Fibroblast of mammary gland (primary cell): ENCODE results near the gene TMEM232.

ENCODE experiments used
- DNase-seq: peaks from one replicate; pipeline ENCODE4 v3.0.0-alpha.2; 2010; ENCODE audit warnings: low read depth
- H3K4me3 ChIP-seq: 2 replicates; pipeline ENCODE4 v1.5.1; 2011; ENCODE audit warnings: low read depth, mild to moderate bottlenecking, low read length, moderate library complexity; ENCODE audit not compliant: control insufficient read depth
- TF ChIP-seq, protein P1 (sequence below): conservative IDR thresholded peaks from 2 replicates; pipeline ENCODE4 v1.5.1; 2011; ENCODE audit warnings: low read depth, low read length, inconsistent platforms; ENCODE audit not compliant: control insufficient read depth, insufficient read depth

Gene TMEM232

GRCh38 chr5:110630350-110630749 lies 96.1 kb downstream of the TMEM232 start:
- TF ChIP-seq, protein P1, sequence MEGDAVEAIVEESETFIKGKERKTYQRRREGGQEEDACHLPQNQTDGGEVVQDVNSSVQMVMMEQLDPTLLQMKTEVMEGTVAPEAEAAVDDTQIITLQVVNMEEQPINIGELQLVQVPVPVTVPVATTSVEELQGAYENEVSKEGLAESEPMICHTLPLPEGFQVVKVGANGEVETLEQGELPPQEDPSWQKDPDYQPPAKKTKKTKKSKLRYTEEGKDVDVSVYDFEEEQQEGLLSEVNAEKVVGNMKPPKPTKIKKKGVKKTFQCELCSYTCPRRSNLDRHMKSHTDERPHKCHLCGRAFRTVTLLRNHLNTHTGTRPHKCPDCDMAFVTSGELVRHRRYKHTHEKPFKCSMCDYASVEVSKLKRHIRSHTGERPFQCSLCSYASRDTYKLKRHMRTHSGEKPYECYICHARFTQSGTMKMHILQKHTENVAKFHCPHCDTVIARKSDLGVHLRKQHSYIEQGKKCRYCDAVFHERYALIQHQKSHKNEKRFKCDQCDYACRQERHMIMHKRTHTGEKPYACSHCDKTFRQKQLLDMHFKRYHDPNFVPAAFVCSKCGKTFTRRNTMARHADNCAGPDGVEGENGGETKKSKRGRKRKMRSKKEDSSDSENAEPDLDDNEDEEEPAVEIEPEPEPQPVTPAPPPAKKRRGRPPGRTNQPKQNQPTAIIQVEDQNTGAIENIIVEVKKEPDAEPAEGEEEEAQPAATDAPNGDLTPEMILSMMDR, result no peak
- no peak for DNase-seq
- H3K4me3 ChIP-seq, result no peak overlapping the region

GRCh38 chr5:110625376-110625999 lies 101.0 kb downstream of the TMEM232 start:
- TF ChIP-seq, protein P1, result peak; percentile 36
- no peak overlapping the region for H3K4me3 ChIP-seq
- peak; percentile 47 for DNase-seq

- no peak for DNase-seq
- no peak overlapping the region for H3K4me3 ChIP-seq
- TF ChIP-seq, protein P1, result no peak
Measured at GRCh38 chr5:110623874-110624273, 102.6 kb downstream of the TMEM232 start.

DNA sequence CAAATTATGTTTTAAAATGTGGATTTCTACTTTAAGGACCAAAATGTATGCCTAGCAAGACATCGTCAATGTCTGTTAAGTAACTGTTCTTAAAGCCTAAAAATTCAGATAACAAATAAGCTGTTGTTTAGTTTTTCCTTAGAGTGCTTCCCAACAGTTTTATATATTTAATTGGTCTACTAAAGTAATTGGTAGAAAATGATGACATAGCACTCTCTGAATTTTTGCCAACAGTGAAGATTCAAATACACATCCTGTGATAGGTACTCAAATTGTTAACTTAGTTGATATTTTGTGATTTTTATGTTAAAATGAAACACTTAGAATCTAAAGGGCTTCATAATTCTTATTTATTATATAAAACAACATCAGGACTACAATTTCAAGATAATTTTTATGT lies 107.5 kb downstream of the TMEM232 start:
- H3K4me3 ChIP-seq, result no peak overlapping the region
- no peak for DNase-seq
- TF ChIP-seq, protein P1, result no peak

GRCh38 chr5:110616009-110616408 lies 110.5 kb downstream of the TMEM232 start:
- DNase-seq, result no peak
- H3K4me3 ChIP-seq, result no peak overlapping the region
- TF ChIP-seq, protein P1, result no peak

DNA sequence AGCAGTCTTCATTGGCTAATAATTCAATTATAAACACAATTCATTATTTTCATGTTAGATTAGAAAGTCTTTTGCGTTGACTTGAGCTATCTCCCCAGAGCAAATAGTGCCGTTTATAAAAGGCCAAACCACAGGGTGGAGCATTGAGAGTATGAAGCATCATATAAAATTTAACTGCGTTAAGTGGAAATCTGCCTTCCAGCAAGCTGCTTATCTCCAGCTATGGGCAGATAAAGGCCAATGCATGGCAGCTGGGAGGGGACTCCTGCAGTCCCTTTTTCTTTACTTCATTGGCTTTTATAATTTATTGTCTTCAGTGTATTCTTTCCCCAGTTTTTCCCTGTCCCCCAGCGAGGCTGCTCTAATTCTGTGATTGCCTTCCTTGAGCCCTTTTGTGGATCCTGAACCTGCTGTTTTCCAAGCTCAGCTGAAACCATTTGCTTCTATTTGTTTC lies 113.7 kb downstream of the TMEM232 start:
- TF ChIP-seq, protein P1, result no peak
- no peak overlapping the region for H3K4me3 ChIP-seq

More for the DNA sequence above, 113.7 kb downstream of the TMEM232 start:
- DNase-seq, result no peak
